ENCODE results near the gene HM13. TPM values are rescaled to one million over a fixed set of nuclear protein-coding genes. Genes with fewer than 3 reads are reported as not detected.
A peak's percentile ranks its signal among the peaks of the same experiment; 100 is the strongest.

HM13 gene
- total and polyA plus RNA-seq, 2 of the 4 experiments (the other 2 are of a cell fraction): 53.2 to 203 TPM

- BruUV-seq (replicated peaks): no TSS peak
- in situ Hi-C loops (cut with MboI; ENCODE audit: low sequenced_read_pairs) (no loop called here), dilution Hi-C loops (cut with HindIII; ENCODE audit: low sequenced_read_pairs, unreplicated experiment) (no loop called here), intact Hi-C loops (cut with micrococcal nuclease) (no loop called here)
- H3K14ac ChIP-seq (replicated peaks; ENCODE audit: low read depth, low read length): peak overlapping the region; percentile 96; the same call in 1 of the 2 replicates
- H2AK5ac ChIP-seq (ENCODE audit: low read depth, low read length): peak overlapping the region; percentile 47; the same call in 1 of the 2 replicates
- H2AFZ ChIP-seq (replicated peaks; ENCODE audit: low read length, poor library complexity): no peak overlapping the region
- no peak overlapping the region for H2BK20ac ChIP-seq (ENCODE audit: low read depth, low read length)
- H2BK5ac ChIP-seq (ENCODE audit: low read depth, low read length, poor library complexity, severe bottlenecking): peak overlapping the region; percentile 3
- H3K9me1 ChIP-seq (ENCODE audit: insufficient read depth, low read length): peaks cover 28% of the 10 kb centered on the region
- ATAC-seq (ENCODE audit: low read depth): no peak
- ChIA-PET POLR2A (ENCODE audit: unreplicated experiment) (no interaction called here), CTCF (interaction anchor here (0.9 kb wide), 1 partner anchor 181 kb away, joined by 3 read pairs; no protein-coding TSS in a partner anchor)
- H3K4me3 ChIP-seq (ENCODE audit: insufficient read depth, low read depth, low read length): peak overlapping the region; percentile 84
- no peak overlapping the region for H4K8ac ChIP-seq (ENCODE audit: low read depth in 2 of 2, low read length in 2 of 2)
- no peak overlapping the region for H4K91ac ChIP-seq (ENCODE audit: insufficient read depth, low read depth, low read length)
- H3K27me3 ChIP-seq (ENCODE audit: control insufficient read depth, insufficient read depth, low read length): no peaks in the 10 kb centered on the region
- peaks cover 10% of the 10 kb centered on the region for H3K36me3 ChIP-seq (ENCODE audit: control insufficient read depth, insufficient read depth, low read length)
- DNase-seq: no peak
- 0 out of 2 replicates have a peak overlapping the region, but pooled peaks have one; percentile 93 for H3K4ac ChIP-seq (ENCODE audit: low read depth, low read length)
- H3K27ac ChIP-seq (ENCODE audit: insufficient read depth, low read length): no peak overlapping the region
- peaks cover 15 to 56% of the 10 kb centered on the region in 2 experiments for H3K79me1 ChIP-seq (ENCODE audit: low read depth in 1 of 2, low read length in 2 of 2)
- H3K18ac ChIP-seq (ENCODE audit: low read depth, low read length): no peak overlapping the region
- peak overlapping the region; percentile 94; the same call in 1 of the 2 replicates for H3K23ac ChIP-seq (ENCODE audit: low read depth, low read length)
- H3K56ac ChIP-seq (ENCODE audit: extremely low read depth, insufficient read depth, low read length): no peak overlapping the region; the same call in 1 of the 2 replicates
- H2BK15ac ChIP-seq (ENCODE audit: low read depth, low read length): no peak overlapping the region
- peak overlapping the region; percentile 90; the same call in 1 of the 2 replicates for H3K9ac ChIP-seq (ENCODE audit: low read depth, low read length)
- peaks cover 47% of the 10 kb centered on the region for H4K20me1 ChIP-seq (ENCODE audit: insufficient read depth, low read length)
- TF ChIP-seq MAFK (IDR thresholded peaks at IDR 0.05; ENCODE audit: low read depth, low read length) (no peak), BHLHE40 (IDR thresholded peaks at IDR 0.05; ENCODE audit: low read depth, low read length) (no peak), RFX5 (IDR thresholded peaks at IDR 0.05; ENCODE audit: low read depth, low read length) (no peak), RCOR1 (IDR thresholded peaks at IDR 0.05; ENCODE audit: insufficient replicate concordance, low read length) (no peak), CHD1 (IDR thresholded peaks at IDR 0.05; ENCODE audit: low read depth, low read length) (no peak), CTCF (conservative IDR thresholded peaks at IDR 0.05; ENCODE audit: low read depth, low read length) (no peak), ELK1 (IDR thresholded peaks at IDR 0.05; ENCODE audit: borderline replicate concordance, low read depth, low read length) (no peak), RAD21 (IDR thresholded peaks at IDR 0.05; ENCODE audit: low read length) (no peak), MAZ (IDR thresholded peaks at IDR 0.05; ENCODE audit: borderline replicate concordance, low read depth, low read length) (no peak), POLR2A (IDR thresholded peaks at IDR 0.05; ENCODE audit: low read depth, low read length) (no peak), MXI1 (IDR thresholded peaks at IDR 0.05; ENCODE audit: borderline replicate concordance, low read depth, low read length) (no peak), CEBPB (IDR thresholded peaks at IDR 0.05; ENCODE audit: low read depth, low read length) (no peak), FOS (IDR thresholded peaks at IDR 0.05; ENCODE audit: low read depth, low read length) (no peak), NFE2L2 (IDR thresholded peaks at IDR 0.05; ENCODE audit: low read depth, low read length) (no peak), USF2 (IDR thresholded peaks at IDR 0.05; ENCODE audit: low read depth, low read length) (no peak), SMC3 (IDR thresholded peaks at IDR 0.05; ENCODE audit: low read depth, low read length) (no peak)
- peaks cover 19% of the 10 kb centered on the region for H3K4me1 ChIP-seq (ENCODE audit: control insufficient read depth, insufficient read depth, low read length)
- H3K9me3 ChIP-seq (ENCODE audit: control insufficient read depth, insufficient read depth, low read length): no peaks in the 10 kb centered on the region
- whole genome bisulfite sequencing, 2 experiments (ENCODE audit: extremely low coverage in 2 of 2, insufficient read length in 1 of 2): 75% methylated on average over 1 of the region's 3 CpGs; no CpG with 5 or more reads in 1 of the 2 experiments
- H3K4me2 ChIP-seq (ENCODE audit: low read depth, low read length): peak overlapping the region; percentile 97
- no peak overlapping the region for H4K5ac ChIP-seq (ENCODE audit: low read depth, low read length)
- H2AK9ac ChIP-seq (replicated peaks; ENCODE audit: low read depth, low read length, poor library complexity): no peak overlapping the region
- no peak overlapping the region for H2BK120ac ChIP-seq (ENCODE audit: low read depth, low read length)
These were observed 1.5 kb downstream of the HM13 start for GRCh38 chr20:31515775-31516107.

All from IMR-90 (cell line).